Panc1 (cell line): Measurements from ENCODE around the gene ARMC12. TPM values are rescaled to one million over a fixed set of nuclear protein-coding genes. Genes with fewer than 3 reads are reported as not detected.

Experiments used
- ATAC-seq: fragments of 200-7000 bp; cut with Tn5 transposase; 2 replicates; pipeline ENCODE4 v1.9.1; 2020; ENCODE audit warnings: mild to moderate bottlenecking, moderate library complexity
- BruUV-seq: library from RNA; stranded (reverse); fragments of 400-500 nt; replicated peaks from 2 replicates; lab custom pipeline; 2021; lab: Mats Ljungman, UMichigan
- CTCF ChIA-PET: fragments of 300-600 bp; sonication (Branson Sonifier 250); formaldehyde crosslinking; loops from one replicate; lab custom pipeline; 2022; ENCODE audit warnings: antibody characterized with exemption; lab: Charles Lee
- POLR2A ChIA-PET: fragments of 300-600 bp; sonication (Branson Sonifier 250); formaldehyde crosslinking; loops from one replicate; lab custom pipeline; 2022; ENCODE audit warnings: antibody characterized with exemption; lab: Charles Lee
- DNase-seq: peaks from one replicate; pipeline ENCODE4 v3.0.0-alpha.2; 2010; ENCODE audit warnings: low read depth, low spot score
- H3K27ac ChIP-seq: 2 replicates; pipeline ENCODE4 v1.5.1; 2011; ENCODE audit warnings: mild to moderate bottlenecking, low read length, inconsistent platforms
- H3K27me3 ChIP-seq: fragments of 200-500 bp; sonication (Bioruptor generic); 2 replicates; pipeline ENCODE4 v1.6.0; 2014; ENCODE audit warnings: low read length, inconsistent platforms; ENCODE audit not compliant: control insufficient read depth, insufficient read depth
- H3K36me3 ChIP-seq: fragments of 200-500 bp; sonication (Bioruptor generic); 2 replicates; pipeline ENCODE4 v1.5.1; 2014; ENCODE audit warnings: inconsistent platforms, mild to moderate bottlenecking, low read length, moderate library complexity; ENCODE audit not compliant: control insufficient read depth, insufficient read depth
- H3K4me1 ChIP-seq: 2 replicates; pipeline ENCODE4 v1.5.1; 2011; ENCODE audit warnings: inconsistent platforms, mild to moderate bottlenecking, low read length, moderate library complexity; ENCODE audit not compliant: control insufficient read depth, insufficient read depth
- H3K4me3 ChIP-seq, 2 experiments: 2 replicates each; pipeline ENCODE4 v1.5.1; 2011 to 2012; ENCODE audit warnings: low read depth in 2 of 2, low read length in 2 of 2, mild to moderate bottlenecking in 2 of 2, inconsistent platforms in 1 of 2, moderate library complexity in 1 of 2
- H3K9me3 ChIP-seq: fragments of 200-500 bp; sonication (Bioruptor generic); 2 replicates; pipeline ENCODE4 v1.5.1; 2014; ENCODE audit warnings: low read depth, mild to moderate bottlenecking, inconsistent platforms, low read length, moderate library complexity; ENCODE audit not compliant: control insufficient read depth, insufficient read depth
- CTCF ChIP-seq: fragments of 450-650 bp; IDR thresholded peaks from 2 replicates; pipeline ENCODE4 v1.5.1; 2017; ENCODE audit warnings: mild to moderate bottlenecking
- POLR2AphosphoS5 ChIP-seq: IDR thresholded peaks from 2 replicates; pipeline ENCODE4 v1.6.1; 2012; ENCODE audit warnings: mild to moderate bottlenecking, low read depth, low read length, moderate library complexity
- REST ChIP-seq, 2 experiments: IDR thresholded peaks; 2 replicates each; pipeline ENCODE4 v1.6.1; 2011 to 2012; ENCODE audit warnings: low read depth in 2 of 2, control low read depth in 1 of 2, low read length in 1 of 2, mild to moderate bottlenecking in 1 of 2, moderate library complexity in 1 of 2; ENCODE audit not compliant: insufficient read depth in 1 of 2
- SIN3A ChIP-seq: IDR thresholded peaks from 2 replicates; pipeline ENCODE4 v1.6.1; 2012; ENCODE audit warnings: low read depth, mild to moderate bottlenecking, low read length, moderate library complexity, borderline replicate concordance; ENCODE audit not compliant: insufficient read depth
- TCF7L2 ChIP-seq: IDR thresholded peaks from 2 replicates; pipeline ENCODE4 v1.6.1; 2011; ENCODE audit warnings: mild to moderate bottlenecking, low read depth, low read length, inconsistent platforms
- in situ Hi-C: cut with HindIII; loops from 2 replicates; pipeline ENCODE4 v1.10.0; 2016; ENCODE audit warnings: low sequenced_read_pairs, low pct_unique_long_range_greater_than_20kb
- intact Hi-C: fragments of 100-400 bp; cut with micrococcal nuclease; formaldehyde crosslinking; loops from one replicate; pipeline ENCODE4 v1.10.0; 2022; ENCODE audit not compliant: unreplicated experiment
- total RNA-seq: library from RNA; stranded (reverse); gene quantifications from one replicate; pipeline ENCODE4 v1.2.1, GENCODE V29; 2021; ENCODE audit not compliant: unreplicated experiment

The ARMC12 gene
- total RNA-seq, 1 experiment from 2014 or later = 1.4 TPM

GRCh38 chr6:35728683-35729678 is 7.9 kb upstream of the ARMC12 start:
- Histone ChIP-seq H3K36me3 (no peaks in the 10 kb centered on the region), H3K27ac (peak overlapping the region; percentile 61; the same call in 1 of the 2 replicates), H3K4me3 (peak overlapping the region in 1 of 2 experiments; percentile 77; a peak in 2 of 4 replicates), H3K27me3 (no peaks in the 10 kb centered on the region), H3K4me1 (peaks cover 45% of the 10 kb centered on the region), H3K9me3 (no peaks in the 10 kb centered on the region)
- no TSS peak for BruUV-seq
- intact Hi-C loops (no loop called here), in situ Hi-C loops (no loop called here)
- ChIA-PET POLR2A (no interaction called here), CTCF (no interaction called here)
- DNase-seq (no peak), ATAC-seq (no peak)
- TF ChIP-seq REST (IDR thresholded peaks at IDR 0.05; ENCODE audit: insufficient read depth in 1 of 2, low read depth in 2 of 2, low read length in 1 of 2) (no peak), CTCF (no peak)

- peaks cover 45% of the 10 kb centered on the region for H3K4me1 ChIP-seq
- TF ChIP-seq SIN3A = no peak
- no peak for TF ChIP-seq REST (IDR thresholded peaks at IDR 0.05; ENCODE audit: insufficient read depth in 1 of 2, low read depth in 2 of 2, low read length in 1 of 2)
- TF ChIP-seq POLR2AphosphoS5 = no peak
- TF ChIP-seq CTCF = no peak
- TF ChIP-seq TCF7L2 = no peak
- intact Hi-C loops = no loop called here
- ChIA-PET POLR2A (no interaction called here), CTCF (interaction anchor here (0.7 kb wide), 1 partner anchor 849 kb away, joined by 4 read pairs; no protein-coding TSS in a partner anchor)
- H3K4me3 ChIP-seq = no peak overlapping the region
- H3K27ac ChIP-seq = no peak overlapping the region
- ATAC-seq (no peak), DNase-seq (no peak)
- no peaks in the 10 kb centered on the region for H3K9me3 ChIP-seq
- no peaks in the 10 kb centered on the region for H3K36me3 ChIP-seq
- in situ Hi-C loops = no loop called here
- BruUV-seq = no TSS peak
- no peaks in the 10 kb centered on the region for H3K27me3 ChIP-seq
These were observed 7.1 kb upstream of the ARMC12 start for GRCh38 chr6:35729722-35730121.
